BJ (cell line): ENCODE results near the gene GPHB5. TPM values are rescaled to one million over a fixed set of nuclear protein-coding genes. Genes with fewer than 3 reads are reported as not detected.

Experiments used
- CTCF ChIA-PET: fragments of 350-600 bp; formaldehyde crosslinking; extraction: SDS; loops from one replicate; lab custom pipeline; 2021; ENCODE audit warnings: antibody characterized with exemption, inconsistent platforms; lab: Yijun Ruan, JAX
- POLR2A ChIA-PET: fragments of 300-600 bp; sonication (Branson Sonifier 250); formaldehyde crosslinking; extraction: SDS; loops from one replicate; lab custom pipeline; 2021; ENCODE audit warnings: antibody characterized with exemption; lab: Charles Lee
- DNase-seq: peaks from one replicate; pipeline ENCODE4 v3.0.0-alpha.2; 2011; ENCODE audit warnings: low read depth
- H3K27me3 ChIP-seq: 2 replicates; pipeline ENCODE4 v1.6.0; 2011; ENCODE audit warnings: low read length; ENCODE audit not compliant: control insufficient read depth, insufficient read depth
- H3K36me3 ChIP-seq: 2 replicates; pipeline ENCODE4 v1.5.1; 2011; ENCODE audit warnings: low read length; ENCODE audit not compliant: control insufficient read depth, insufficient read depth
- H3K4me3 ChIP-seq: 2 replicates; pipeline ENCODE4 v1.5.1; 2011; ENCODE audit warnings: low read depth, mild to moderate bottlenecking, control low read depth, low read length
- CTCF ChIP-seq: IDR thresholded peaks from 2 replicates; pipeline ENCODE4 v1.5.1; 2011; ENCODE audit warnings: low read depth, mild to moderate bottlenecking, control low read depth, inconsistent platforms, low read length, moderate library complexity; ENCODE audit not compliant: insufficient read depth
- polyA plus RNA-seq: library from polyadenylated mRNA; depleted of rRNA; stranded (reverse); fragments of >200 nt; gene quantifications from 2 replicates; pipeline ENCODE4 v1.2.3, GENCODE V29; 2011

GPHB5 gene
- polyA plus RNA-seq, 1 experiment, result not detected

DNA sequence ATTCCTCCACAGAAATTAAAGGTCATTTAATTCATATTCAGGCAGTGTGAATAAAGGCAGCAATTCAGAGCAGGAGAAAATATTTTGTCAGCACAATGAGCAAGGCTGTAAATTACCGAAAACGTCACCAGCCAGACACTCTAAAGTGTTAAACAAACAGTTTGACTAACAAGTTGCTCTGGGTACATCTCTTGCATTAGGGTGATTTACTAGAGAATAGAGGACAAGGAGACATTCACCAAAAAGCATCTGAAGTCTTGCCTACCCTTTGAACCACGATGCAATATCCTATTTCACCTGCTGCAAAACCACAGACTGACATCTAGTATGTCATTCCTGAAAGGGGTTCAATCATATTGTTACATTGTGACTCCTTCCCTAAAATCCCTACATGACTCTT, 27.1 kb upstream of the GPHB5 start:
- DNase-seq, result no peak
- H3K27me3 ChIP-seq, result peaks cover 5% of the 10 kb centered on the region; the same call in 1 of the 2 replicates
- ChIA-PET CTCF (no interaction called here), POLR2A (no interaction called here)
- no peak for TF ChIP-seq CTCF
- H3K36me3 ChIP-seq, result no peaks in the 10 kb centered on the region
- H3K4me3 ChIP-seq, result no peak overlapping the region

DNA sequence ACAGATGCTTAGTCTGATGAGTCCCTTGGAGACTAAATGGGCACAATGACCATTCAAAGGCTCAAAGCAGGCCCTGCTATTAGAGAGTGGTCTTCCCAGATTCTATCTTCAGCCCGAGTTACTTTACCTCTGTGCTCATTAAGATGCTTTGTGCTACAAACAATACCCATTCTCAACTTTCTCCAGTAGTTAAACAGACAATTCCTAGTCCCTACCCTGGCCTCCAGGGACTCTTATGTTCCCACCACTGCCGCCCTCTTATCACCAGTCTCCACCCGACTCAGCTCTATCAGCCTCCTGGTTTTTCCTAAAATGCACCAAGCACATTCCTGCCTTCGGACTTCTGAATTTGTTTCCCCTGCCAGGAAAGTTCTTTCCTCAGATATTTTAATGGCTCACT, 25.6 kb upstream of the GPHB5 start:
- H3K4me3 ChIP-seq, result no peak overlapping the region
- ChIA-PET CTCF (no interaction called here), POLR2A (no interaction called here)
- peaks cover 5% of the 10 kb centered on the region; the same call in 1 of the 2 replicates for H3K27me3 ChIP-seq
- no peaks in the 10 kb centered on the region for H3K36me3 ChIP-seq
- no peak for TF ChIP-seq CTCF
- no peak for DNase-seq

- peaks cover 5% of the 10 kb centered on the region; the same call in 1 of the 2 replicates for H3K27me3 ChIP-seq
- H3K4me3 ChIP-seq, result no peak overlapping the region
- DNase-seq, result no peak
- ChIA-PET CTCF (no interaction called here), POLR2A (interaction anchor here (0.6 kb wide), 1 partner anchor 177 kb away, joined by 5 read pairs; no protein-coding TSS in a partner anchor)
- TF ChIP-seq CTCF, result no peak
- no peaks in the 10 kb centered on the region for H3K36me3 ChIP-seq
Measured at GRCh38 chr14:63343878-63344277, 25.1 kb upstream of the GPHB5 start.

- H3K27me3 ChIP-seq, result peaks cover 2% of the 10 kb centered on the region; the same call in 1 of the 2 replicates
- no peak overlapping the region for H3K4me3 ChIP-seq
- POLR2A ChIA-PET, result interaction anchor here (0.6 kb wide), 1 partner anchor 299 kb away, joined by 6 read pairs; the partner anchor contains the start of gene WDR89
- no peak for DNase-seq
- no peak for TF ChIP-seq CTCF
- H3K36me3 ChIP-seq, result no peaks in the 10 kb centered on the region
- CTCF ChIA-PET, result no interaction called here
Measured at GRCh38 chr14:63342371-63342770, 23.6 kb upstream of the GPHB5 start.

- Histone ChIP-seq H3K36me3 (no peaks in the 10 kb centered on the region), H3K27me3 (peaks cover 2% of the 10 kb centered on the region; the same call in 1 of the 2 replicates), H3K4me3 (no peak overlapping the region)
- ChIA-PET POLR2A (no interaction called here), CTCF (interaction anchor here (0.6 kb wide), 1 partner anchor 1254 kb away, joined by 3 read pairs; no protein-coding TSS in a partner anchor)
- no peak for DNase-seq
- no peak for TF ChIP-seq CTCF
Measured at GRCh38 chr14:63328787-63329737, 10.3 kb upstream of the GPHB5 start.
